ENCODE data around the gene SUPT20HL2. TPM values are rescaled to one million over a fixed set of nuclear protein-coding genes. Genes with fewer than 3 reads are reported as not detected.

SUPT20HL2 gene
- total and polyA plus RNA-seq, 2 of the 8 experiments (the other 6 are each of a cell fraction or from before 2014, with no cell fraction given) = not detected

- H2BK5ac ChIP-seq (ENCODE audit: low read depth, low read length) = no peak overlapping the region
- no peak overlapping the region for H3K56ac ChIP-seq (replicated peaks; ENCODE audit: insufficient read length, low read depth, low read length)
- no peak overlapping the region for H3K4ac ChIP-seq (replicated peaks; ENCODE audit: insufficient read length, low read depth, low read length)
- H3K4me2 ChIP-seq (ENCODE audit: insufficient read depth in 1 of 2, low read depth in 2 of 2, low read length in 2 of 2) = no peak overlapping the region
- no peak overlapping the region for H2BK12ac ChIP-seq (ENCODE audit: low read depth, low read length)
- no peak overlapping the region for H2BK20ac ChIP-seq (ENCODE audit: low read length)
- no peaks in the 10 kb centered on the region for H3K79me1 ChIP-seq (ENCODE audit: low read depth, low read length)
- no peak overlapping the region for H3K18ac ChIP-seq (ENCODE audit: extremely low read depth, low read length)
- no peak overlapping the region for H4K5ac ChIP-seq (ENCODE audit: insufficient read length, low read depth, low read length)
- H3K4me3 ChIP-seq (ENCODE audit: extremely low read depth in 1 of 4, insufficient read depth in 2 of 4, low read depth in 3 of 4, low read length in 4 of 4) = no peak overlapping the region
- DNase-seq (ENCODE audit: low read depth in 1 of 2, low spot score in 2 of 2) = no peak
- H2AK5ac ChIP-seq (ENCODE audit: low read depth, low read length) = no peak overlapping the region
- no peak overlapping the region for H4K8ac ChIP-seq (ENCODE audit: extremely low read depth, insufficient read depth, low read length)
- H4K20me1 ChIP-seq (replicated peaks in 1 of 2; ENCODE audit: control insufficient read depth in 1 of 2, insufficient read depth in 2 of 2, low read length in 2 of 2) = no peaks in the 10 kb centered on the region
- ChIA-PET POLR2A (ENCODE audit: partially characterized antibody) (no interaction called here), CTCF (ENCODE audit: partially characterized antibody) (interaction anchor here (0.9 kb wide), 1 partner anchor 132 kb away, joined by 3 read pairs; no protein-coding TSS in a partner anchor)
- no peaks in the 10 kb centered on the region for H3K36me3 ChIP-seq (ENCODE audit: control insufficient read depth in 2 of 4, insufficient read depth in 4 of 4, low read length in 3 of 4)
- WGBS, 2 experiments (ENCODE audit: extremely low coverage in 1 of 2, insufficient coverage in 1 of 2, insufficient read length in 1 of 2, insufficient replicate concordance in 2 of 2, low coverage in 1 of 2, low lambda C conversion rate in 2 of 2, missing lambda C conversion rate in 1 of 2) = 92% methylated on average over 6 of the region's 6 CpGs; no CpG with 5 or more reads in 1 of the 2 experiments
- H2BK15ac ChIP-seq (ENCODE audit: low read length) = no peak overlapping the region
- no peak overlapping the region for H3K9ac ChIP-seq (replicated peaks in 1 of 4; ENCODE audit: extremely low read depth in 1 of 4, low read depth in 3 of 4, low read length in 3 of 4)
- no peaks in the 10 kb centered on the region for H3K27me3 ChIP-seq (replicated peaks in 1 of 4; ENCODE audit: control insufficient read depth in 3 of 4, extremely low read depth in 1 of 4, insufficient read depth in 3 of 4, low read length in 3 of 4)
- FAIRE-seq = no peak
- H3K79me2 ChIP-seq (ENCODE audit: control insufficient read depth in 1 of 2, insufficient read depth in 2 of 2, low read length in 2 of 2) = no peaks in the 10 kb centered on the region
- H3K27ac ChIP-seq (ENCODE audit: low read depth, low read length) = no peak overlapping the region
- H2BK120ac ChIP-seq (replicated peaks; ENCODE audit: low read depth, low read length) = no peak overlapping the region
- H3K23ac ChIP-seq (ENCODE audit: insufficient read length) = no peak overlapping the region
- H3K23me2 ChIP-seq (ENCODE audit: low read depth, low read length) = no peaks in the 10 kb centered on the region
- H3K9me3 ChIP-seq (ENCODE audit: insufficient read depth in 2 of 2, low read depth in 1 of 2, low read length in 1 of 2) = no peaks in the 10 kb centered on the region
- no peak overlapping the region for H2AFZ ChIP-seq (ENCODE audit: low read length)
- H3K4me1 ChIP-seq (replicated peaks in 1 of 4; ENCODE audit: control insufficient read depth in 3 of 4, insufficient read depth in 4 of 4, low read length in 3 of 4) = no peaks in the 10 kb centered on the region
- H4K91ac ChIP-seq (replicated peaks; ENCODE audit: insufficient read length, low read length) = no peak overlapping the region
- H3K14ac ChIP-seq (ENCODE audit: insufficient read length) = no peak overlapping the region
- TF ChIP-seq SIRT6 (IDR thresholded peaks at IDR 0.05; ENCODE audit: low read length) (no peak), CREB1 (IDR thresholded peaks at IDR 0.05) (no peak), ATF3 (IDR thresholded peaks at IDR 0.05; ENCODE audit: insufficient read depth, low read depth, low read length) (no peak), ATF2 (IDR thresholded peaks at IDR 0.05; ENCODE audit: low read length) (no peak), SIX5 (IDR thresholded peaks at IDR 0.05; ENCODE audit: low read depth, low read length) (no peak), HDAC6 (IDR thresholded peaks at IDR 0.05; ENCODE audit: low read depth, low read length) (no peak), SP4 (IDR thresholded peaks at IDR 0.05; ENCODE audit: low read length) (no peak), ZNF274 (IDR thresholded peaks at IDR 0.05; ENCODE audit: borderline replicate concordance, extremely low read depth, low read length) (no peak), GABPA (IDR thresholded peaks at IDR 0.05; ENCODE audit: borderline replicate concordance, insufficient read depth, low read length) (no peak), RAD21 (IDR thresholded peaks at IDR 0.05 in 1 of 2, conservative IDR thresholded peaks at IDR 0.05 in 1 of 2; ENCODE audit: low read depth in 2 of 2, low read length in 2 of 2) (no peak), EP300 (IDR thresholded peaks at IDR 0.05; ENCODE audit: borderline replicate concordance in 1 of 2, low read depth in 2 of 2, low read length in 2 of 2) (no peak), CHD1 (IDR thresholded peaks at IDR 0.05; ENCODE audit: low read depth, low read length) (no peak), BCL11A (IDR thresholded peaks at IDR 0.05; ENCODE audit: low read depth in 2 of 2, low read length in 2 of 2) (no peak)
Observed at GRCh38 chrX:24264383-24264782, 49.5 kb downstream of the SUPT20HL2 start.
